HCT116 (cell line): ENCODE measurements around the gene CPNE2. TPM values are rescaled to one million over a fixed set of nuclear protein-coding genes. Genes with fewer than 3 reads are reported as not detected.

Experiments used
- ATAC-seq: fragments of 200-7000 bp; cut with Tn5 transposase; 2 replicates; pipeline ENCODE4 v1.9.1; 2020; ENCODE audit warnings: mild to moderate bottlenecking, moderate library complexity
- BruUV-seq: library from RNA; stranded (reverse); fragments of 400-500 nt; replicated peaks from 2 replicates; lab custom pipeline; 2021; lab: Mats Ljungman, UMichigan
- CTCF ChIA-PET: fragments of 300-600 bp; sonication (Branson Sonifier 250); formaldehyde crosslinking; loops from one replicate; lab custom pipeline; 2021; ENCODE audit warnings: antibody characterized with exemption; lab: Charles Lee
- POLR2A ChIA-PET: fragments of 300-600, 350-600 bp; sonication (Branson Sonifier 250); formaldehyde crosslinking; loops from one replicate; lab custom pipeline; 2021; ENCODE audit warnings: antibody characterized with exemption; lab: Charles Lee
- RAD21 ChIA-PET, 2 experiments: fragments of 300-600 bp; sonication (Branson Sonifier 250); formaldehyde crosslinking; loops; one replicate each; lab custom pipeline; 2023; ENCODE audit warnings: low total read pairs in 2 of 2; ENCODE audit not compliant: uncharacterized antibody in 2 of 2, unreplicated experiment in 2 of 2, low non-redundant PET in 1 of 2; lab: Charles Lee
- DNase-seq: peaks from one replicate; pipeline ENCODE4 v3.0.0-alpha.2; 2010; ENCODE audit warnings: low read depth, low spot score
- H2AFZ ChIP-seq: fragments of 200-600 bp; shearing (Covaris generic), sonication (generic); 2 replicates; pipeline ENCODE4 v1.6.1; 2017; ENCODE audit warnings: low read depth, mixed run types, mixed read lengths, antibody characterized with exemption, low read length; ENCODE audit not compliant: poor library complexity, severe bottlenecking
- H3K27ac ChIP-seq: 2 replicates; pipeline ENCODE4 v1.5.1; 2012; ENCODE audit warnings: low read depth, low read length
- H3K27me3 ChIP-seq: fragments of 200-600 bp; sonication (generic); 2 replicates; pipeline ENCODE4 v1.6.1; 2016; ENCODE audit warnings: mixed run types, low read length, mixed read lengths; ENCODE audit not compliant: insufficient read depth
- H3K36me3 ChIP-seq, 2 experiments: fragments of 200-500 bp in 1 of 2; fragments of 200-600 bp in 1 of 2; sonication (Bioruptor generic) in 1 of 2; sonication (generic) in 1 of 2; 2 replicates each; pipeline versions ENCODE4 v1.5.1 to v1.6.1; 2014 to 2016; ENCODE audit warnings: low read length in 2 of 2, inconsistent platforms in 1 of 2, mixed read lengths in 1 of 2, mixed run types in 1 of 2; ENCODE audit not compliant: insufficient read depth in 2 of 2, control insufficient read depth in 1 of 2
- H3K4me1 ChIP-seq, 2 experiments: fragments of 200-600 bp in 1 of 2; sonication (generic) in 1 of 2; 2 replicates each; pipeline versions ENCODE4 v1.5.1 to v1.6.1; 2012 to 2017; ENCODE audit warnings: low read length in 2 of 2, inconsistent platforms in 1 of 2, mild to moderate bottlenecking in 1 of 2, mixed read lengths in 1 of 2, mixed run types in 1 of 2, moderate library complexity in 1 of 2; ENCODE audit not compliant: insufficient read depth in 2 of 2, control insufficient read depth in 1 of 2
- H3K4me2 ChIP-seq: fragments of 200-600 bp; sonication (generic); 2 replicates; pipeline ENCODE4 v1.6.1; 2017; ENCODE audit warnings: mixed run types, low read length, mixed read lengths
- H3K4me3 ChIP-seq, 2 experiments: fragments of 200-600 bp in 1 of 2; sonication (generic) in 1 of 2; replicated peaks in 1 of 2; 2 replicates each; pipeline ENCODE4 v1.5.1; 2011 to 2016; ENCODE audit warnings: low read length in 2 of 2, control low read depth in 1 of 2, low read depth in 1 of 2, mild to moderate bottlenecking in 1 of 2, mixed read lengths in 1 of 2, mixed run types in 1 of 2
- H3K79me2 ChIP-seq: fragments of 200-600 bp; sonication (generic); 2 replicates; pipeline ENCODE4 v1.6.1; 2017; ENCODE audit warnings: mild to moderate bottlenecking, mixed run types, low read length, moderate library complexity, mixed read lengths; ENCODE audit not compliant: insufficient read depth
- H3K9ac ChIP-seq: fragments of 200-600 bp; sonication (generic); 2 replicates; pipeline ENCODE4 v1.6.1; 2016; ENCODE audit warnings: low read length, mixed read lengths
- H3K9me2 ChIP-seq: fragments of 200-600 bp; sonication (generic), shearing (Covaris generic); 2 replicates; pipeline ENCODE4 v1.6.1; 2017; ENCODE audit warnings: mixed run types, mild to moderate bottlenecking, moderate library complexity; ENCODE audit not compliant: insufficient read depth
- H3K9me3 ChIP-seq, 2 experiments: fragments of 200-500 bp in 1 of 2; fragments of 200-600 bp in 1 of 2; sonication (Bioruptor generic) in 1 of 2; sonication (generic) in 1 of 2; 2 replicates each; pipeline ENCODE4 v1.6.1; 2014 to 2017; ENCODE audit warnings: low read length in 2 of 2, mixed read lengths in 2 of 2, inconsistent platforms in 1 of 2, low read depth in 1 of 2, mild to moderate bottlenecking in 1 of 2, mixed run types in 1 of 2, moderate library complexity in 1 of 2; ENCODE audit not compliant: control insufficient read depth in 1 of 2, insufficient read depth in 1 of 2
- H4K20me1 ChIP-seq: fragments of 200-600 bp; sonication (generic), shearing (Covaris generic); 2 replicates; pipeline ENCODE4 v1.6.1; 2017; ENCODE audit warnings: mixed run types, mild to moderate bottlenecking, moderate library complexity; ENCODE audit not compliant: insufficient read depth
- CEBPB ChIP-seq: IDR thresholded peaks from 2 replicates; pipeline ENCODE4 v1.6.1; 2012; ENCODE audit warnings: low read depth
- EGR1 ChIP-seq: IDR thresholded peaks from 2 replicates; pipeline ENCODE4 v1.6.1; 2012; ENCODE audit warnings: low read depth
- ELF1 ChIP-seq: IDR thresholded peaks from 2 replicates; pipeline ENCODE4 v1.6.1; 2012; ENCODE audit warnings: low read depth, borderline replicate concordance
- JUND ChIP-seq: IDR thresholded peaks from 2 replicates; pipeline ENCODE4 v1.6.1; 2012
- RAD21 ChIP-seq: IDR thresholded peaks from 2 replicates; pipeline ENCODE4 v1.6.1; 2012; ENCODE audit warnings: low read depth, mild to moderate bottlenecking
- SIN3A ChIP-seq: IDR thresholded peaks from 2 replicates; pipeline ENCODE4 v1.6.1; 2012; ENCODE audit warnings: low read depth
- SP1 ChIP-seq: IDR thresholded peaks from 2 replicates; pipeline ENCODE4 v1.6.1; 2012; ENCODE audit warnings: low read depth
- SRF ChIP-seq: IDR thresholded peaks from 2 replicates; pipeline ENCODE4 v1.6.1; 2012; ENCODE audit warnings: low read depth
- TCF7L2 ChIP-seq: IDR thresholded peaks from 2 replicates; pipeline ENCODE4 v1.7.0; 2011; ENCODE audit warnings: borderline replicate concordance, inconsistent platforms; ENCODE audit not compliant: insufficient read depth, insufficient read length; ENCODE audit errors: extremely low read depth
- YY1 ChIP-seq: IDR thresholded peaks from 2 replicates; pipeline ENCODE4 v1.6.1; 2011; ENCODE audit warnings: low read length, low read depth, moderate library complexity, mild to moderate bottlenecking; ENCODE audit not compliant: insufficient replicate concordance; ENCODE audit errors: extremely low read depth
- ZFX ChIP-seq: fragments of 450-650 bp; IDR thresholded peaks from 2 replicates; pipeline ENCODE4 v1.6.1; 2017
- ZNF274 ChIP-seq: fragments of 200-500 bp; sonication (Bioruptor generic); IDR thresholded peaks from 2 replicates; pipeline ENCODE4 v1.6.1; 2014; ENCODE audit warnings: mild to moderate bottlenecking, low read depth, low read length, inconsistent platforms
- intact Hi-C: fragments of 100-400 bp; cut with micrococcal nuclease; formaldehyde crosslinking; loops from 2 replicates; pipeline ENCODE4 v1.10.0; 2022
- total RNA-seq: library from RNA; stranded (reverse); gene quantifications from one replicate; pipeline ENCODE4 v1.2.1, GENCODE V29; 2021; ENCODE audit not compliant: unreplicated experiment
- TF ChIP-seq, protein P1 (sequence below): IDR thresholded peaks from 2 replicates; pipeline ENCODE4 v1.6.1; 2012
- TF ChIP-seq, protein P2 (sequence below): IDR thresholded peaks from 2 replicates; pipeline ENCODE4 v1.6.1; 2011; ENCODE audit warnings: mild to moderate bottlenecking, low read length, moderate library complexity; ENCODE audit not compliant: insufficient replicate concordance; ENCODE audit errors: extremely low read depth
- TF ChIP-seq, protein P3 (sequence below): IDR thresholded peaks from 2 replicates; pipeline ENCODE4 v1.6.1; 2012
- TF ChIP-seq, protein P4 (sequence below), 3 experiments: fragments of 200-600 bp in 1 of 3; sonication (generic) in 1 of 3; IDR thresholded peaks in 2 of 3; conservative IDR thresholded peaks in 1 of 3; 2 replicates each; pipeline ENCODE4 v1.5.1; 2012 to 2017; ENCODE audit warnings: low read depth in 2 of 3, low read length in 2 of 3, antibody characterized with exemption in 1 of 3, borderline replicate concordance in 1 of 3, control low read depth in 1 of 3, mild to moderate bottlenecking in 1 of 3, mixed read lengths in 1 of 3, mixed run types in 1 of 3, moderate library complexity in 1 of 3; ENCODE audit not compliant: insufficient read depth in 1 of 3
- TF ChIP-seq, protein P5 (sequence below): IDR thresholded peaks from 2 replicates; pipeline ENCODE4 v1.6.1; 2012; ENCODE audit warnings: low read depth

CPNE2 gene
- total RNA-seq, 1 experiment from 2014 or later, result 31.2 TPM

DNA sequence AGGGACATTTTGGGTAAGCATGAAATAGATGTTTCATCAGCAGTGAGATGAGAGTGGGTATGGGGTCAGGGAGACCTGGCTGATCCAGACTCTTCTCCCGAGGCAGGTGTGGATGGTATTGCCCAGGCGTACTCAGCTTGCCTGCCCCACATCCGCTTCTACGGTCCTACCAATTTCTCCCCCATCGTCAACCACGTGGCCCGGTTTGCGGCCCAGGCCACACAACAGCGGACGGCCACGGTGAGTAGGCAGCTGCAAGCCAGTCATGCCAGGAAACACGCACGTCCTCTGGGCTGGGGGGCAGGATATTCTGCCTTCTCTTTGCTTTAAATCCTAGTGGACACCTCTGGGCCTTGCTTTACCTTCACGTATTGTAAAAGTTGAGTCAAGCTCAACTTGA lies 44.7 kb downstream of the CPNE2 start (continued):
- TF ChIP-seq, protein P1, sequence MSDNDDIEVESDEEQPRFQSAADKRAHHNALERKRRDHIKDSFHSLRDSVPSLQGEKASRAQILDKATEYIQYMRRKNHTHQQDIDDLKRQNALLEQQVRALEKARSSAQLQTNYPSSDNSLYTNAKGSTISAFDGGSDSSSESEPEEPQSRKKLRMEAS, result no peak
- TF ChIP-seq ZNF274, result no peak

DNA sequence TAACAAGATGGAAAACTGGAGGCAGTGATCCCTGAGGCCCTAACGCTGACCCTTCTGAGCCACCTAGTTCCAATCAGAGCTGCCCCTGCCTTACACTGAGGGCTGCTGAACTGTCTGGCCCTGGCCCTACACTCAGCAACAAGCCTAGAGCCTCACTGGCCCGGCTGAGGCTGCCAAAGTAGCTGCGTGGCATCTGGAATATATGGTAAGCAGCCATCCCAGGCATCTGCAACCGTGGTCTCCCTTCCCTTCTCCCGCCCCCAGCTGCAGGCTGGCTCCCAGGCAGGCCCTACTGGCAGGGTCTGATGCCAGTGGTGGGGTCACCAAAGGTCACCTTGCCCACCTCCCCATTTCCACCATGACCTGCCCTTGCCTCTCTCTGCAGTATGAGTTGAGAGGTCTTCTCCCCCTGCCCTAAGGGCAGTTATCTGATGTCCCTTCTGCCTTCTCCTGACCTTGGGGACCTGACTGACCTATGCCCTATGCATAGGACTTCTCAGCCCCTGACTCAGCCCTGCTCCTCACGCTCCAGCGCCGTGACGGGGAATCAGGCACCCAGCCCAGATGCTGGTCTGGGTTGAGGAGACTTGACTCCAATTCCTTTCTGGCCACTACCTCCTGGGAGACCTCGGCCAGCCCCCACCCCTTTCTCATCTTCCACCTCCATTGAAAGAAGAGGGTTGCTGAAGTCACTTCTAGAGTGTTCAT lies 45.3 kb downstream of the CPNE2 start:
- Histone ChIP-seq H3K9ac (no peak overlapping the region), H3K4me1 (no peaks in the 10 kb centered on the region; a peak in 1 of 4 replicates), H2AFZ (no peak overlapping the region), H3K27ac (no peak overlapping the region), H3K36me3 (no peaks in the 10 kb centered on the region), H3K79me2 (no peaks in the 10 kb centered on the region), H4K20me1 (no peaks in the 10 kb centered on the region), H3K9me3 (no peaks in the 10 kb centered on the region), H3K4me2 (no peak overlapping the region), H3K27me3 (no peaks in the 10 kb centered on the region), H3K9me2 (no peaks in the 10 kb centered on the region), H3K4me3 (no peak overlapping the region)
- TF ChIP-seq TCF7L2 (no peak), YY1 (no peak), EGR1 (no peak), RAD21 (no peak), ZFX (no peak), SIN3A (no peak), SRF (no peak), ELF1 (no peak), SP1 (no peak), CEBPB (no peak), JUND (no peak), ZNF274 (no peak)
- TF ChIP-seq, protein P2, sequence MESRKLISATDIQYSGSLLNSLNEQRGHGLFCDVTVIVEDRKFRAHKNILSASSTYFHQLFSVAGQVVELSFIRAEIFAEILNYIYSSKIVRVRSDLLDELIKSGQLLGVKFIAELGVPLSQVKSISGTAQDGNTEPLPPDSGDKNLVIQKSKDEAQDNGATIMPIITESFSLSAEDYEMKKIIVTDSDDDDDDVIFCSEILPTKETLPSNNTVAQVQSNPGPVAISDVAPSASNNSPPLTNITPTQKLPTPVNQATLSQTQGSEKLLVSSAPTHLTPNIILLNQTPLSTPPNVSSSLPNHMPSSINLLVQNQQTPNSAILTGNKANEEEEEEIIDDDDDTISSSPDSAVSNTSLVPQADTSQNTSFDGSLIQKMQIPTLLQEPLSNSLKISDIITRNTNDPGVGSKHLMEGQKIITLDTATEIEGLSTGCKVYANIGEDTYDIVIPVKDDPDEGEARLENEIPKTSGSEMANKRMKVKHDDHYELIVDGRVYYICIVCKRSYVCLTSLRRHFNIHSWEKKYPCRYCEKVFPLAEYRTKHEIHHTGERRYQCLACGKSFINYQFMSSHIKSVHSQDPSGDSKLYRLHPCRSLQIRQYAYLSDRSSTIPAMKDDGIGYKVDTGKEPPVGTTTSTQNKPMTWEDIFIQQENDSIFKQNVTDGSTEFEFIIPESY, result no peak
- TF ChIP-seq, protein P3, sequence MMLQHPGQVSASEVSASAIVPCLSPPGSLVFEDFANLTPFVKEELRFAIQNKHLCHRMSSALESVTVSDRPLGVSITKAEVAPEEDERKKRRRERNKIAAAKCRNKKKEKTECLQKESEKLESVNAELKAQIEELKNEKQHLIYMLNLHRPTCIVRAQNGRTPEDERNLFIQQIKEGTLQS, result no peak
- TF ChIP-seq, protein P4, sequence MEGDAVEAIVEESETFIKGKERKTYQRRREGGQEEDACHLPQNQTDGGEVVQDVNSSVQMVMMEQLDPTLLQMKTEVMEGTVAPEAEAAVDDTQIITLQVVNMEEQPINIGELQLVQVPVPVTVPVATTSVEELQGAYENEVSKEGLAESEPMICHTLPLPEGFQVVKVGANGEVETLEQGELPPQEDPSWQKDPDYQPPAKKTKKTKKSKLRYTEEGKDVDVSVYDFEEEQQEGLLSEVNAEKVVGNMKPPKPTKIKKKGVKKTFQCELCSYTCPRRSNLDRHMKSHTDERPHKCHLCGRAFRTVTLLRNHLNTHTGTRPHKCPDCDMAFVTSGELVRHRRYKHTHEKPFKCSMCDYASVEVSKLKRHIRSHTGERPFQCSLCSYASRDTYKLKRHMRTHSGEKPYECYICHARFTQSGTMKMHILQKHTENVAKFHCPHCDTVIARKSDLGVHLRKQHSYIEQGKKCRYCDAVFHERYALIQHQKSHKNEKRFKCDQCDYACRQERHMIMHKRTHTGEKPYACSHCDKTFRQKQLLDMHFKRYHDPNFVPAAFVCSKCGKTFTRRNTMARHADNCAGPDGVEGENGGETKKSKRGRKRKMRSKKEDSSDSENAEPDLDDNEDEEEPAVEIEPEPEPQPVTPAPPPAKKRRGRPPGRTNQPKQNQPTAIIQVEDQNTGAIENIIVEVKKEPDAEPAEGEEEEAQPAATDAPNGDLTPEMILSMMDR (IDR thresholded peaks at IDR 0.05 in 2 of 3, conservative IDR thresholded peaks at IDR 0.05 in 1 of 3; ENCODE audit: borderline replicate concordance in 1 of 3, insufficient read depth in 1 of 3, low read depth in 2 of 3, low read length in 2 of 3), result no peak
- TF ChIP-seq, protein P5, sequence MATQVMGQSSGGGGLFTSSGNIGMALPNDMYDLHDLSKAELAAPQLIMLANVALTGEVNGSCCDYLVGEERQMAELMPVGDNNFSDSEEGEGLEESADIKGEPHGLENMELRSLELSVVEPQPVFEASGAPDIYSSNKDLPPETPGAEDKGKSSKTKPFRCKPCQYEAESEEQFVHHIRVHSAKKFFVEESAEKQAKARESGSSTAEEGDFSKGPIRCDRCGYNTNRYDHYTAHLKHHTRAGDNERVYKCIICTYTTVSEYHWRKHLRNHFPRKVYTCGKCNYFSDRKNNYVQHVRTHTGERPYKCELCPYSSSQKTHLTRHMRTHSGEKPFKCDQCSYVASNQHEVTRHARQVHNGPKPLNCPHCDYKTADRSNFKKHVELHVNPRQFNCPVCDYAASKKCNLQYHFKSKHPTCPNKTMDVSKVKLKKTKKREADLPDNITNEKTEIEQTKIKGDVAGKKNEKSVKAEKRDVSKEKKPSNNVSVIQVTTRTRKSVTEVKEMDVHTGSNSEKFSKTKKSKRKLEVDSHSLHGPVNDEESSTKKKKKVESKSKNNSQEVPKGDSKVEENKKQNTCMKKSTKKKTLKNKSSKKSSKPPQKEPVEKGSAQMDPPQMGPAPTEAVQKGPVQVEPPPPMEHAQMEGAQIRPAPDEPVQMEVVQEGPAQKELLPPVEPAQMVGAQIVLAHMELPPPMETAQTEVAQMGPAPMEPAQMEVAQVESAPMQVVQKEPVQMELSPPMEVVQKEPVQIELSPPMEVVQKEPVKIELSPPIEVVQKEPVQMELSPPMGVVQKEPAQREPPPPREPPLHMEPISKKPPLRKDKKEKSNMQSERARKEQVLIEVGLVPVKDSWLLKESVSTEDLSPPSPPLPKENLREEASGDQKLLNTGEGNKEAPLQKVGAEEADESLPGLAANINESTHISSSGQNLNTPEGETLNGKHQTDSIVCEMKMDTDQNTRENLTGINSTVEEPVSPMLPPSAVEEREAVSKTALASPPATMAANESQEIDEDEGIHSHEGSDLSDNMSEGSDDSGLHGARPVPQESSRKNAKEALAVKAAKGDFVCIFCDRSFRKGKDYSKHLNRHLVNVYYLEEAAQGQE, result no peak
- ATAC-seq (no peak), DNase-seq (no peak)
- POLR2A ChIA-PET, result no interaction called here
- RAD21 ChIA-PET, result no interaction called here
- BruUV-seq, result no TSS peak
- intact Hi-C loops, result no loop called here
- CTCF ChIA-PET, result no interaction called here
